Measurements from ENCODE around the gene OR4D1. TPM values are rescaled to one million over a fixed set of nuclear protein-coding genes. Genes with fewer than 3 reads are reported as not detected.

The OR4D1 gene
- total RNA-seq, 2 donors from 2014 or later, result not detected

GRCh38 chr17:58110012-58110411 is 38.2 kb upstream of the OR4D1 start:
- Histone ChIP-seq H3K4me3 (no peak overlapping the region), H3K9ac (ENCODE audit: low read depth in 2 of 2, low read length in 2 of 2) (no peak overlapping the region), H3K36me3 (no peaks in the 10 kb centered on the region), H3K4me1 (no peaks in the 10 kb centered on the region), H3K27ac (no peak overlapping the region), H3K27me3 (no peaks in the 10 kb centered on the region), H3K9me3 (no peaks in the 10 kb centered on the region)
- intact Hi-C loops (cut with DNase I), result loop anchor here (5.0 kb wide), 2 partner anchors 108 to 253 kb away; no protein-coding TSS in a partner anchor
- DNase-seq, result no peak
- no peak for TF ChIP-seq CTCF (IDR thresholded peaks at IDR 0.05)

GRCh38 chr17:58111676-58112075 is 36.5 kb upstream of the OR4D1 start:
- intact Hi-C loops (cut with DNase I), result loop anchor here (5.0 kb wide), 2 partner anchors 109 to 254 kb away; no protein-coding TSS in a partner anchor
- no peak for DNase-seq
- no peaks in the 10 kb centered on the region for H3K9me3 ChIP-seq
- no peak overlapping the region for H3K27ac ChIP-seq
- H3K4me3 ChIP-seq, result no peak overlapping the region
- no peak overlapping the region for H3K9ac ChIP-seq (ENCODE audit: low read depth in 2 of 2, low read length in 2 of 2)
- H3K4me1 ChIP-seq, result no peaks in the 10 kb centered on the region
- H3K36me3 ChIP-seq, result no peaks in the 10 kb centered on the region
- no peaks in the 10 kb centered on the region for H3K27me3 ChIP-seq
- TF ChIP-seq CTCF (IDR thresholded peaks at IDR 0.05), result no peak

GRCh38 chr17:58112970-58113631 is 35.1 kb upstream of the OR4D1 start:
- intact Hi-C loops (cut with DNase I), result loop anchor here (5.0 kb wide), 2 partner anchors 111 to 256 kb away; no protein-coding TSS in a partner anchor

GRCh38 chr17:58113947-58114346 is 34.2 kb upstream of the OR4D1 start:
- DNase-seq, result no peak

More at GRCh38 chr17:58112970-58113631, 35.1 kb upstream of the OR4D1 start:
- Histone ChIP-seq H3K36me3 (no peaks in the 10 kb centered on the region), H3K27me3 (no peaks in the 10 kb centered on the region), H3K4me1 (no peaks in the 10 kb centered on the region), H3K27ac (no peak overlapping the region), H3K9me3 (no peaks in the 10 kb centered on the region), H3K9ac (ENCODE audit: low read depth in 2 of 2, low read length in 2 of 2) (no peak overlapping the region), H3K4me3 (no peak overlapping the region)
- peak; percentile 95 for TF ChIP-seq CTCF (IDR thresholded peaks at IDR 0.05)
- DNase-seq, result peak; percentile 88

GRCh38 chr17:58117382-58117781 is 30.8 kb upstream of the OR4D1 start:
- intact Hi-C loops (cut with DNase I), result no loop called here
- no peak for TF ChIP-seq CTCF (IDR thresholded peaks at IDR 0.05)

More at GRCh38 chr17:58113947-58114346, 34.2 kb upstream of the OR4D1 start:
- no peaks in the 10 kb centered on the region for H3K27me3 ChIP-seq
- intact Hi-C loops (cut with DNase I), result loop anchor here (5.0 kb wide), 2 partner anchors 112 to 257 kb away; no protein-coding TSS in a partner anchor
- no peak overlapping the region for H3K27ac ChIP-seq
- no peaks in the 10 kb centered on the region for H3K36me3 ChIP-seq
- TF ChIP-seq CTCF (IDR thresholded peaks at IDR 0.05), result no peak
- H3K4me1 ChIP-seq, result no peaks in the 10 kb centered on the region
- no peaks in the 10 kb centered on the region for H3K9me3 ChIP-seq
- no peak overlapping the region for H3K9ac ChIP-seq (ENCODE audit: low read depth in 2 of 2, low read length in 2 of 2)
- no peak overlapping the region for H3K4me3 ChIP-seq

More at GRCh38 chr17:58117382-58117781, 30.8 kb upstream of the OR4D1 start:
- no peak for DNase-seq
- Histone ChIP-seq H3K4me1 (no peaks in the 10 kb centered on the region), H3K9ac (ENCODE audit: low read depth in 2 of 2, low read length in 2 of 2) (no peak overlapping the region), H3K4me3 (no peak overlapping the region), H3K36me3 (no peaks in the 10 kb centered on the region), H3K27me3 (no peaks in the 10 kb centered on the region), H3K9me3 (no peaks in the 10 kb centered on the region), H3K27ac (no peak overlapping the region)
